OCI-LY7 (cell line): ENCODE results near the gene IPO13. TPM values are rescaled to one million over a fixed set of nuclear protein-coding genes. Genes with fewer than 3 reads are reported as not detected.

ENCODE experiments used
- BruUV-seq: library from RNA; stranded (reverse); fragments of 400-500 nt; replicated peaks from 2 replicates; lab custom pipeline; 2021; lab: Mats Ljungman, UMichigan
- CTCF ChIA-PET: fragments of 300-600 bp; sonication (Branson Sonifier 250); formaldehyde crosslinking; loops from one replicate; lab custom pipeline; 2022; ENCODE audit warnings: antibody characterized with exemption; ENCODE audit not compliant: unreplicated experiment; lab: Charles Lee
- POLR2A ChIA-PET: fragments of 300-600 bp; sonication (Branson Sonifier 250); formaldehyde crosslinking; loops from one replicate; lab custom pipeline; 2022; ENCODE audit warnings: antibody characterized with exemption; lab: Charles Lee
- DNase-seq: peaks from one replicate; pipeline ENCODE4 v3.0.0-alpha.2; 2015; ENCODE audit warnings: low spot score
- H2AFZ ChIP-seq: fragments of 200-600 bp; sonication (generic), shearing (Covaris generic); 2 replicates; pipeline ENCODE4 v1.6.1; 2014; ENCODE audit warnings: mild to moderate bottlenecking, antibody characterized with exemption, low read length, moderate library complexity
- H3K27ac ChIP-seq: fragments of 200-600 bp; sonication (generic); 2 replicates; pipeline ENCODE4 v1.5.1; 2014; ENCODE audit warnings: mixed run types, low read depth, mild to moderate bottlenecking, moderate library complexity, low read length, inconsistent platforms; ENCODE audit not compliant: poor library complexity, severe bottlenecking
- H3K36me3 ChIP-seq: fragments of 200-600 bp; sonication (generic); 2 replicates; pipeline ENCODE4 v1.6.1; 2014; ENCODE audit warnings: mild to moderate bottlenecking, antibody characterized with exemption, low read length, moderate library complexity, mixed read lengths; ENCODE audit not compliant: insufficient read depth
- H3K4me1 ChIP-seq: fragments of 200-600 bp; sonication (generic); 2 replicates; pipeline ENCODE4 v1.5.1; 2014; ENCODE audit warnings: mild to moderate bottlenecking, low read length; ENCODE audit not compliant: insufficient read depth, poor library complexity, severe bottlenecking
- H3K4me2 ChIP-seq: fragments of 200-600 bp; sonication (generic); 2 replicates; pipeline ENCODE4 v1.6.1; 2014; ENCODE audit warnings: mild to moderate bottlenecking, low read length
- H3K4me3 ChIP-seq: fragments of 200-600 bp; sonication (generic); 2 replicates; pipeline ENCODE4 v1.5.1; 2014; ENCODE audit warnings: mild to moderate bottlenecking, low read depth, low read length; ENCODE audit not compliant: poor library complexity, severe bottlenecking
- H3K79me2 ChIP-seq: fragments of 200-600 bp; sonication (generic); 2 replicates; pipeline ENCODE4 v1.6.1; 2016; ENCODE audit warnings: low read depth, mild to moderate bottlenecking, low read length, moderate library complexity, mixed read lengths; ENCODE audit not compliant: insufficient read depth
- H3K9me2 ChIP-seq: fragments of 200-600 bp; sonication (generic); 2 replicates; pipeline ENCODE4 v1.6.1; 2016; ENCODE audit warnings: mild to moderate bottlenecking, low read length, mixed read lengths; ENCODE audit not compliant: insufficient read depth
- H3K9me3 ChIP-seq: fragments of 200-600 bp; sonication (generic); 2 replicates; pipeline ENCODE4 v1.6.1; 2014; ENCODE audit warnings: mild to moderate bottlenecking, mixed run types, low read length, mixed read lengths
- H4K20me1 ChIP-seq: fragments of 200-600 bp; sonication (generic); 2 replicates; pipeline ENCODE4 v1.6.1; 2014; ENCODE audit warnings: mild to moderate bottlenecking, antibody characterized with exemption, low read length, moderate library complexity, mixed read lengths; ENCODE audit not compliant: insufficient read depth
- EZH2phosphoT487 ChIP-seq: fragments of 200-600 bp; sonication (generic); IDR thresholded peaks from 2 replicates; pipeline ENCODE4 v1.6.1; 2018; ENCODE audit warnings: low read depth, borderline replicate concordance, mild to moderate bottlenecking, mixed run types, antibody characterized with exemption, low read length, moderate library complexity, mixed read lengths
- intact Hi-C: fragments of 100-400 bp; cut with micrococcal nuclease; formaldehyde crosslinking; loops from one replicate; pipeline ENCODE4 v1.10.0; 2022; ENCODE audit not compliant: unreplicated experiment
- total RNA-seq, 2 experiments: library from RNA; depleted of rRNA in 1 of 2; stranded (reverse); fragments of >200 nt in 1 of 2; shearing (Covaris generic) in 1 of 2; gene quantifications; 2 replicates each; pipeline ENCODE4 v1.2.3, GENCODE V29; 2014 to 2022
- TF ChIP-seq, protein P1 (sequence below): fragments of 200-600 bp; sonication (generic); conservative IDR thresholded peaks from 2 replicates; pipeline ENCODE4 v1.5.1; 2014; ENCODE audit warnings: mild to moderate bottlenecking, antibody characterized with exemption, low read length, moderate library complexity, mixed read lengths

IPO13 gene
- total RNA-seq, 2 experiments from 2014 or later: 17.8 to 24.1 TPM

DNA sequence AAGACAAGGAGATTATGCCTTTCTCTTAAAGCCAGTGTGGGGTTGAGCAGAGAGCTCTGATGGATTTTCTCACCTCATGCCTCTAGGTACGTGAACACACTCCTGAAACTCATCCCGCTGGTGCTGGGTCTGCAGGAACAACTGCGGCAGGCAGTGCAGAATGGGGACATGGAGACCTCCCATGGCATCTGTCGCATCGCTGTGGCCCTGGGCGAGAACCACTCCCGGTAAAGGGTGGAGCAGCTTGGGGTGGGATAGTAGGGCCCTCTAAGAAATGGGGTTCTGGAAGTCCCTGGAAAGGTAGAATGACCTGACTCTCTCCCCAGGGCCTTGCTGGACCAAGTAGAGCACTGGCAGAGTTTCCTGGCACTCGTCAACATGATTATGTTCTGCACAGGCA, 9.5 kb downstream of the IPO13 start:
- no peak overlapping the region for H3K27ac ChIP-seq
- H3K9me3 ChIP-seq: no peaks in the 10 kb centered on the region
- no peaks in the 10 kb centered on the region for H3K79me2 ChIP-seq
- no TSS peak for BruUV-seq
- no peaks in the 10 kb centered on the region for H3K4me1 ChIP-seq
- ChIA-PET CTCF (no interaction called here), POLR2A (no interaction called here)
- no peak overlapping the region for H3K4me2 ChIP-seq
- peaks cover 26% of the 10 kb centered on the region; the same call in 1 of the 2 replicates for H3K36me3 ChIP-seq
- H2AFZ ChIP-seq: no peak overlapping the region
- no peaks in the 10 kb centered on the region for H3K9me2 ChIP-seq
- peaks cover 4% of the 10 kb centered on the region for H4K20me1 ChIP-seq
- intact Hi-C loops: no loop called here
- TF ChIP-seq, protein P1, sequence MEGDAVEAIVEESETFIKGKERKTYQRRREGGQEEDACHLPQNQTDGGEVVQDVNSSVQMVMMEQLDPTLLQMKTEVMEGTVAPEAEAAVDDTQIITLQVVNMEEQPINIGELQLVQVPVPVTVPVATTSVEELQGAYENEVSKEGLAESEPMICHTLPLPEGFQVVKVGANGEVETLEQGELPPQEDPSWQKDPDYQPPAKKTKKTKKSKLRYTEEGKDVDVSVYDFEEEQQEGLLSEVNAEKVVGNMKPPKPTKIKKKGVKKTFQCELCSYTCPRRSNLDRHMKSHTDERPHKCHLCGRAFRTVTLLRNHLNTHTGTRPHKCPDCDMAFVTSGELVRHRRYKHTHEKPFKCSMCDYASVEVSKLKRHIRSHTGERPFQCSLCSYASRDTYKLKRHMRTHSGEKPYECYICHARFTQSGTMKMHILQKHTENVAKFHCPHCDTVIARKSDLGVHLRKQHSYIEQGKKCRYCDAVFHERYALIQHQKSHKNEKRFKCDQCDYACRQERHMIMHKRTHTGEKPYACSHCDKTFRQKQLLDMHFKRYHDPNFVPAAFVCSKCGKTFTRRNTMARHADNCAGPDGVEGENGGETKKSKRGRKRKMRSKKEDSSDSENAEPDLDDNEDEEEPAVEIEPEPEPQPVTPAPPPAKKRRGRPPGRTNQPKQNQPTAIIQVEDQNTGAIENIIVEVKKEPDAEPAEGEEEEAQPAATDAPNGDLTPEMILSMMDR: no peak
- TF ChIP-seq EZH2phosphoT487: no peak
- H3K4me3 ChIP-seq: no peak overlapping the region
- DNase-seq: no peak

DNA sequence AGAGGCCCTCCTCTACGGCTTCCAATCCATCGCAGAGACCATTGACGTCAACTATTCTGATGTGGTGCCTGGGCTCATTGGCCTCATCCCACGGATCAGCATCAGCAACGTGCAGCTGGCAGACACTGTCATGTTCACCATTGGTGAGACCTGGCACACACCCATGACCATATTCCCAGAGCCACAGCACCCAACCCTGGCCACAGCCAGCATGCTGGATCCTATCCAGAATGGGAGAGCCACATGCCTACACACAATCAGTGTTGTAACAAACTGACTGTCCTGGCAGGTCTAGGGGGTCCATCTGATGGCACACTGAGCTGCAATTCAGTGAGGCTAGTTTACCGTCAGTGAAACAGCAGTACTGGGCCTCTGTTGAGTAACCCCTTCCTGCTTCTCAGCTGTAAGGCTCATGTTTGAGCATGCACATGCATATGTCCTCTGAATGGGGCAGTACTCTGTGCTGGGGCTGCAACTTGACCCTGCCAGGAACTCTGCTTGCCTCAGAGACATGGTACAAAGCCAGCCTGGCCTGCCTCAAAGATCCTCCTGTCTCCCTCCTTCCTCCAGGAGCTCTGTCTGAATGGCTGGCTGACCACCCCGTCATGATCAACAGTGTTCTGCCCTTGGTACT, 10.8 kb downstream of the IPO13 start:
- ChIA-PET POLR2A (no interaction called here), CTCF (interaction anchor here (1.2 kb wide), 1 partner anchor 22 kb away, joined by 3 read pairs; no protein-coding TSS in a partner anchor)
- peaks cover 4% of the 10 kb centered on the region for H4K20me1 ChIP-seq
- no peaks in the 10 kb centered on the region for H3K9me2 ChIP-seq
- intact Hi-C loops: no loop called here
- H3K4me3 ChIP-seq: no peak overlapping the region
- no peak overlapping the region for H3K4me2 ChIP-seq
- H3K36me3 ChIP-seq: peaks cover 29% of the 10 kb centered on the region; the same call in 1 of the 2 replicates
- H2AFZ ChIP-seq: no peak overlapping the region
- BruUV-seq: no TSS peak
- no peaks in the 10 kb centered on the region for H3K79me2 ChIP-seq
- no peaks in the 10 kb centered on the region for H3K9me3 ChIP-seq
- no peak for TF ChIP-seq EZH2phosphoT487
- TF ChIP-seq, protein P1: no peak
- no peaks in the 10 kb centered on the region for H3K4me1 ChIP-seq
- DNase-seq: no peak
- no peak overlapping the region for H3K27ac ChIP-seq
